HG03196 (cell line): ENCODE data around the gene CTNNBL1.

ENCODE experiments used
- ATAC-seq: cut with Tn5 transposase; IDR thresholded peaks from one replicate; pipeline ENCODE4 v1.9.1; 2021; ENCODE audit not compliant: unreplicated experiment

CTNNBL1 gene

GRCh38 chr20:37913567-37914366 lies 219.9 kb downstream of the CTNNBL1 start:
- no peak for ATAC-seq

DNA sequence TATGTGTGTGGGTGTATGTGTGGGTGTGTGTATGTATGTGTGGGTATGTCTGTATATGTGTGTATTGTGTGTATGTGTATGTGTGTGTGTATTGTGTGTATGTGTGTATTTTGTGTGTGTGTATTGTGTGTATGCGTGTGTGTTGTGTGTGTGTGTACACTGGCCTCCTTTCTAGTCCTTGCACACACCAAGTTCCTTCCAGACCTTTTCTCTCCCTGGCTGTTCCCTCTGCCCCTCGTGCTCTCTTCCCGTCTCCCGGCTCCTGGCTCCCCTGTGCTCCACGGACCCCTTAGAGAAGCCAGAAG lies 220.5 kb downstream of the CTNNBL1 start:
- no peak for ATAC-seq

GRCh38 chr20:37914672-37915433 lies 221.0 kb downstream of the CTNNBL1 start:
- no peak for ATAC-seq

DNA sequence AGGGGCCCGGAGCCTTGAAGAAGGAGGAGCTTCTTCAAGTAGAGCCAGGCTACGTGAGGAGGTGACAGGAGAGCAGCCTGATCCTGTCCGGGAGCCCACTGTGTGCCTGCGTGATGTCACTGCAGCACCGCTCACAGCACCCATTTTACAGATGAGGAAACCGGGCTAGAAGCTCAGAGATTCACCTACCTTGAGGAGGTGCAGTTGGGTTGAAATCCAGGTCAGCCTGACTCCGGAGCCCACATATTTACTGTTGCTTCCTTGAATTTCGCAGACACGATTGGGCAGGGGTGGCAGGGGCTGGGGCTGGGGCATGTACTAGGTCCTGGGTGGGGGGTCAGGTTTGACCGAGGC lies 221.6 kb downstream of the CTNNBL1 start:
- ATAC-seq = no peak

DNA sequence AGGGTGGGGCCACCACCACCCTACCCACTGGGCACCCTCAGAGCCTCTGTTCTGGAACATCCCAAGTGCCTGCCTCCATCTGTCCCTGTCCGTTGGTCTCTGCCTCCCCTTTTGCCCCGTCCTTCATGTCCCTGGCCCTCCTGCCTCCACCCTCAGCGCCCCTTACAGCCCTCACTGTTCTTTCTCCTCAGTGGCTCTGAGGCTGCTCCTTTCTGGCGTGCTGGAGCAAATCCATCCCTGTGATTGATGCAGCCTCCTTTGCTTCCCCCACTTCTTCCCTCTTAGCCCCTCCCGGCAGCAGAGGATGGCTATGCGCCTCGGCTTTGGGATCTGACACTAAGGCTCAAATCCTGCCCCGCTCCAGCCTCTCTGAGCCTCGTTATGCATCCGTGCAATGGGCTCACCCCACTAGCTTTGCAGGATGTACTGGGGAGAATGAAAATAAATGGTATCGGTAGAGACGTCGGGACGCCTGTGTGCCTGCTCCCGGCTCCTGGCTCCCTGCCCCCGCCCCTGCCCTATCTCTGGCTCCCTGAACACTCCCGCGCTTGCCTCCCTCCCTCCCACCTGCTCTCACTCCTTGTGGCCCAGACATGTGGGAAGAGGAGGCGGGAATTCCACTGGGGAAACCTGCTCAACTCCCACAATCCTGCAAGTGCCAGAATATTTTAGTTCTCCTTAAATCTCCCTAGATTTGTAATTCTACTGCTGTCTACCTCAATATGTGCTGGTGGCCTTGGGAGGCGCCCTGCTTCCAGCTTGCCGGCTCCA lies 222.2 kb downstream of the CTNNBL1 start:
- ATAC-seq = no peak

DNA sequence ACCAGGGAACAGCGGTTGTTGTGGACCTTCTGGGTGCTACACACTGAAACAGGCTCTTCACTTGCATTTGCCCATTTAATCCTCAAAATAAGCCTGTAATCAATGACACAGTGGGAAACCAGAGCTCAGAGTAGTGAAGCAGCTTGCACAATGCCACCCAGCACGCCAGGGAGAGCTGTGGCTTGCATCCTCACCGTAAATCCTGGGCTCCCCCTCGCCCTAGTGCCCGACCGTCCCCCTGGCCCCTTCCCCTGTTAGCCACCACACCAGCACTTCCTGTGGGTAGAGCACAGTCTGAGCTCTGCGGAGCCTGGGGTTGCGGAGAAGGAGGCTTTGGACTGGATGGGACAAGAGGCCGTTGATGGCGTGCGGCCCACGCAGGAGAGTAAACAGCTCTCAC lies 223.6 kb downstream of the CTNNBL1 start:
- ATAC-seq = no peak

DNA sequence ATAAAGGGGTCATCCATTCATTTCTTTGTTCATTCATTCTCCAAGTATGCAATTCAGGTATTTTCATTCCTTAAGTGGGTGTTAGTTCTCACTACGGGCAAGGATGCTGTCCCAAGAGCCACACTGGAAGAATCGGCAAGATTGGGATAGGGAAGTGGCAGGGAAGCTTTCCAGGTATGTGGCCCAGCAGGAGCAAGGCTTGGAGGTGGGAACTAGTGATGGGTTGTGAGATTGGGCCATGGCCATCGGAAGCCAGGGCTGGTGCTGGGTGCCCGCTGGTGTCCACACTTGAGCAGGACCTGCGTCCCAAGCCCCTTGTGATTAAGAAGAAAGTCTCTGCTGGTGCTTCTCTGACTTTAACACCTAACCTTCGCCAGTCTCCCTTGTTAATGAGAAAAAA lies 224.2 kb downstream of the CTNNBL1 start:
- no peak for ATAC-seq

DNA sequence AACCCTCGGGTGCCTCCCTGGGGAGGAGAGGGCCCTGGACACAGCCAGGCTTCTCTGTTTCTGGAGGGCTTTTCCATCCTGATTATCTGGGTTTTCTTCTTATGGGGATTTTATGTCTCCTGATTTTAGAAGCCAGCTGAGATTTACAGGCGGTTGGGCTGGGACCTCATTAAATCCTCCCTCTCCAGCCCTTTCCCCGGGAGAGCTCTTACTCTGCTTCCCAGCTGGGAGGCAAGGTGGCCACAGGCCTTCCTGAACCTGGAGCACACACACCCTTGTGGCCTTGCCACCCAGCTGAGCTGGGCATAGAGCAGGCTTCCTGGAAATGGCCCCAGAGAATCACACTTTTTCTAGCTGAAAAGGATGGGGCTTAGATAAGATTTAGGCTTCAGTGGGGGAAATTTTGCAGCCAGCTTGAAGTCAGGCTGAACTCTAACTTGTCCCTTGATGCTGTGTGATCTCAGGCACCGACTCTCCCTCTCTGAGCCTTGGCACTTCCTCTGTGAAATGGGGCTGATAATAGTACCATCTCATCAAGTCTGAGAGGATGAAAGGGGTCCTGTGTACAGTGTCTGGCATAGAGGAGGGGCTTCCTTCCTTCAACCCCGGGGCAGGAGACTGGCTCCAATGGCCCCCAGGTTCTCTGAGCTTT lies 225.7 kb downstream of the CTNNBL1 start:
- ATAC-seq = no peak

GRCh38 chr20:37920270-37920669 lies 226.4 kb downstream of the CTNNBL1 start:
- no peak for ATAC-seq

DNA sequence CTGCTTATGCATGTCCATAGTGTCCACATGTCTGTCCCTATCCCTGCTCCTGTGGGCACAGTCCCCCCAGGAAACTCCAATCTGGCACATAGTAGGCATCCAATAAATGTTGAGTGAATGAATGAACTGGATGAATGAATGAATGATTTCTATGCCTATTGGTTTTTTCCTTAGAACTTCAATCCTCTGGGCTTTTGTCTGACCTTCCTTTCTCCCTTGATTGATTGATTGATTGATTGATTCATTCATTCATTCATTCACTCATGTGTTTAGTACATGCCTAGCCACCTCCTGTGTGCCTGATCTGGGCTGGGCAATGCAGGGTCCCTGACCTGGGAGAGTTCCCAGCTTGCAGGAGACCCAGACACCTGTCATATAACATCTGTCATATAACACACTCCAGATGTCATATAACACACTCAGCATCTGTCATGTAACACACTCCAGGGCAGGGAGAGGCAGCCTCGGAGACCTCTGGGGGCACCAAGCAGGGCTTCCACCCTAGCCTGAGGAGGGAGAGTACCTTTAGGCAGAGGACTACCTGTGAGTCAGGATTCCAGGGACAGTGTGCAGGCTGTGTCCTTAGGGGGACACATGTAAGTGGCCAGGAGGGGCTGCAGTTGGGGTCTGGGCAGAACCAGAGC lies 227.0 kb downstream of the CTNNBL1 start:
- no peak for ATAC-seq

DNA sequence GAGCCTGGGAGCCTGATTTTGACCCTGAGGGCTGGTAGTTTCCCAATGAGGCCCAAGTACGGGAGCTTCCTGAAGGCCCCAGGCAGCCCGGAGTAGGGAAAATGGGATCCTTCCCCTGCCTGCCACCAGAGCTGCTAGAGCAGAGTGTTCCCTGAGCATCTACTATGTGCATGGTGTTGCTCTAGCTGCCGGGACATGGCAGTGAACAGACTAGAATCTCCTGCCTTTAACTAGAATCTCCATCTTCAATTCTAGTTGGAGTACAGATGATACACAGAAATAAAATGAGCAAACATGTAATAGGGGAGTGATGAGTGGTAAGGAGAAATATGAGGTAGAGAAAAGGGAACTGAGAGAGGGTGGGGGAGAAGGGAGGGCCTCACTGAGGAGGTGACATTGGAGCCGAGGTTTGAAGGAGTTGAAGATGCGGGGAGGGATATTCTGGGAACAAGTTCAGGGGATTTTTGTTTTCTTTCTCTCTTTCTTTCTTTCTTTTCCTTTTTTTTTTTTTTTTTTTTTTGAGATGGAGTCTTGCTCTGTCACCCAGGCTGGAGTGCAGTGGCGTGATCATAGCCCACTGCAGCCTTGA lies 227.6 kb downstream of the CTNNBL1 start:
- ATAC-seq = no peak
